ENCODE data around the gene BACH2. TPM values are rescaled to one million over a fixed set of nuclear protein-coding genes. Genes with fewer than 3 reads are reported as not detected.

The BACH2 gene
- total and polyA plus RNA-seq, 2 experiments from 2014 or later, result 1.6 to 5.7 TPM

- no peak overlapping the region for H2AFZ ChIP-seq
- TF ChIP-seq NANOG (IDR thresholded peaks at IDR 0.05; ENCODE audit: borderline replicate concordance) (no peak), EZH2 (IDR thresholded peaks at IDR 0.05; ENCODE audit: low read depth, unreplicated experiment) (no peak), STAT1 (IDR thresholded peaks at IDR 0.05; ENCODE audit: unreplicated experiment) (no peak), CTCF (conservative IDR thresholded peaks at IDR 0.05; ENCODE audit: low read depth in 2 of 2) (no peak)
- H3K36me3 ChIP-seq (ENCODE audit: insufficient read depth), result no peaks in the 10 kb centered on the region
- Mint-ChIP-seq H3K4me1 (no peaks in the 10 kb centered on the region), H3K4me3 (no peak overlapping the region), H3K9me3 (no peaks in the 10 kb centered on the region), H3K36me3 (ENCODE audit: low read depth) (no peaks in the 10 kb centered on the region), H3K27me3 (ENCODE audit: insufficient read depth, low read depth, poor library complexity) (peaks cover 4% of the 10 kb centered on the region), H3K27ac (no peak overlapping the region)
- DNase-seq (ENCODE audit: low spot score), result no peak
- no peaks in the 10 kb centered on the region for H4K20me1 ChIP-seq (replicated peaks; ENCODE audit: insufficient read depth)
- no peak overlapping the region for H3K4me3 ChIP-seq
- no peak for ATAC-seq
- no peaks in the 10 kb centered on the region for H3K4me1 ChIP-seq (ENCODE audit: insufficient read depth)
- H3K27ac ChIP-seq (ENCODE audit: low read depth), result no peak overlapping the region
- no peak overlapping the region for H3K4me2 ChIP-seq
- H3F3A ChIP-seq (replicated peaks; ENCODE audit: low read depth), result no peaks in the 10 kb centered on the region
- H3K79me2 ChIP-seq (replicated peaks; ENCODE audit: insufficient read depth), result no peaks in the 10 kb centered on the region
- H3K27me3 ChIP-seq (ENCODE audit: insufficient read depth), result no peaks in the 10 kb centered on the region
- H3K9me2 ChIP-seq (ENCODE audit: insufficient read depth), result no peaks in the 10 kb centered on the region
Observed at GRCh38 chr6:90249458-90249857, 47.2 kb downstream of the BACH2 start.

- no peak for DNase-seq (ENCODE audit: low spot score)
- no peaks in the 10 kb centered on the region for H3K4me1 Mint-ChIP-seq
- no peaks in the 10 kb centered on the region for H3K36me3 Mint-ChIP-seq (ENCODE audit: low read depth)
- Histone ChIP-seq H3K27me3 (ENCODE audit: insufficient read depth) (no peaks in the 10 kb centered on the region), H3K4me1 (ENCODE audit: insufficient read depth) (no peaks in the 10 kb centered on the region), H3K9me2 (ENCODE audit: insufficient read depth) (no peaks in the 10 kb centered on the region), H4K20me1 (replicated peaks; ENCODE audit: insufficient read depth) (no peaks in the 10 kb centered on the region), H3K79me2 (replicated peaks; ENCODE audit: insufficient read depth) (no peaks in the 10 kb centered on the region), H3F3A (replicated peaks; ENCODE audit: low read depth) (no peaks in the 10 kb centered on the region), H3K36me3 (ENCODE audit: insufficient read depth) (no peaks in the 10 kb centered on the region), H3K27ac (ENCODE audit: low read depth) (no peak overlapping the region), H2AFZ (no peak overlapping the region), H3K4me3 (no peak overlapping the region), H3K4me2 (no peak overlapping the region)
- H3K9me3 Mint-ChIP-seq, result no peaks in the 10 kb centered on the region
- no peak for ATAC-seq
- no peak overlapping the region for H3K27ac Mint-ChIP-seq
- H3K27me3 Mint-ChIP-seq (ENCODE audit: insufficient read depth, low read depth, poor library complexity), result peaks cover 5% of the 10 kb centered on the region
- H3K4me3 Mint-ChIP-seq, result no peak overlapping the region
- TF ChIP-seq REST (IDR thresholded peaks at IDR 0.05; ENCODE audit: unreplicated experiment), result no peak
- no peak for TF ChIP-seq ZNF462 (CRISPR knock-in tag; IDR thresholded peaks at IDR 0.05)
- no peak for TF ChIP-seq EZH2 (IDR thresholded peaks at IDR 0.05; ENCODE audit: low read depth, unreplicated experiment)
- no peak for TF ChIP-seq JUNB (IDR thresholded peaks at IDR 0.05; ENCODE audit: unreplicated experiment)
- no peak for TF ChIP-seq CTCF (conservative IDR thresholded peaks at IDR 0.05; ENCODE audit: low read depth in 2 of 2)
Observed at GRCh38 chr6:90249034-90249433, 47.6 kb downstream of the BACH2 start.

Data from GM23338 (cell line).